RWPE2 (cell line): ENCODE results near the gene MKS1.
A peak's percentile ranks its signal among the peaks of the same experiment; 100 is the strongest.

Experiments
- ATAC-seq: fragments of 200-7000 bp; cut with Tn5 transposase; 3 replicates; pipeline ENCODE4 v1.9.1; 2021; ENCODE audit warnings: low read depth
- DNase-seq: peaks from one replicate; pipeline ENCODE4 v3.0.0-alpha.2; 2020; ENCODE audit warnings: low spot score
- H3K27ac ChIP-seq: fragments of 450-650 bp; 2 replicates; pipeline ENCODE4 v1.5.1; 2017; ENCODE audit warnings: mild to moderate bottlenecking; ENCODE audit not compliant: poor library complexity, severe bottlenecking
- H3K27me3 ChIP-seq: fragments of 250-450 bp; sonication (Bioruptor Pico); 2 replicates; pipeline ENCODE4 v1.5.1; 2021; ENCODE audit warnings: mild to moderate bottlenecking, moderate library complexity; ENCODE audit not compliant: insufficient read depth, poor library complexity, severe bottlenecking
- H3K36me3 ChIP-seq: fragments of 250-450 bp; sonication (Bioruptor Pico); 2 replicates; pipeline ENCODE4 v1.5.1; 2020; ENCODE audit warnings: low read depth, mild to moderate bottlenecking, moderate library complexity
- H3K4me1 ChIP-seq: fragments of 250-450 bp; sonication (Bioruptor Pico); 2 replicates; pipeline ENCODE4 v1.5.1; 2021; ENCODE audit warnings: mild to moderate bottlenecking, moderate library complexity; ENCODE audit not compliant: insufficient read depth, poor library complexity, severe bottlenecking
- H3K4me3 ChIP-seq: fragments of 250-450 bp; sonication (Bioruptor Pico); 2 replicates; pipeline ENCODE4 v1.5.1; 2021; ENCODE audit warnings: mild to moderate bottlenecking, moderate library complexity; ENCODE audit not compliant: severe bottlenecking
- H3K9me3 ChIP-seq: fragments of 250-450 bp; sonication (Bioruptor Pico); 2 replicates; pipeline ENCODE4 v1.5.1; 2021; ENCODE audit warnings: mild to moderate bottlenecking, moderate library complexity; ENCODE audit not compliant: severe bottlenecking
- TF ChIP-seq, protein P1 (sequence below): fragments of 450-650 bp; IDR thresholded peaks from one replicate; pipeline ENCODE4 v1.5.1; 2017; ENCODE audit warnings: mild to moderate bottlenecking, moderate library complexity; ENCODE audit not compliant: poor library complexity, severe bottlenecking

MKS1 gene

DNA sequence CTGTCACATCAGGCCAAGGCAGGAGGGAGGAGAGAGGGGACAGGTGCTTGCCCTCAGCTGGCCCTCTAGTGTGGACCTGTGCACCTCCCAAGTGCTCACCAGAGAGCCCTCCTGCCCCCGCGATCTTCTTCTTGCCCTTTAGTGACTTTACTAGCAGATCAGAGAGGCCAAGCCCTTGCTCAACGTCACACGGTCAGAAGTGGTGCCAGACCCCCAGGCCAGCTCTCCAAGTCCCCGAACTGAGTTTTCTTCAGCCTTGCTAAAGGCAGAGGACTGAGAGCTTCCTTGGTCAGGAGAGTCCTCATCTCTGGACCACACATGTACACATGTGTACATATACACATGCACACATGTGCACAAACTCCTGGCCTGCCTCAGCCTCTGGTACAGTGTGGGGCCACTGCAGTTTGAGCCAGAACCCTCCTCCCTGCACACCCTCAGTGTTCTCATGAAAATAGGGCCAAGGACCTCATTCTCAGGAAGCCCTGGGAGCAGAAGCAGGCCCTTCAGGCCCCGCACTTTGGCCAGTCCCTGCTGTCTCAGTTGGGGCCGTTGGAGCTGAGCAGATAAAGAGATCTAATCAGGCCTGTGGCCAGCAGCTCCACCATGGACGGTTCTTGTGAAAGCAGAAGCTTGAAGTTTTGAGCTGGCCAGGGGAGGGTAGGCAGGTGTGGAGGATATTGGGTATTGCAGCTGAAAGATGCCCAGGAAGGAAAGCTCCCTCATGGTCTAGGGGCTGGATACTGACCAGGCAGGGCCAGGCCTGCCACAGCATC, 33.9 kb downstream of the MKS1 start:
- peaks cover 4% of the 10 kb centered on the region for H3K4me1 ChIP-seq
- H3K27me3 ChIP-seq: no peaks in the 10 kb centered on the region
- H3K27ac ChIP-seq: no peak overlapping the region
- no peak overlapping the region for H3K4me3 ChIP-seq
- ATAC-seq: no peak
- H3K9me3 ChIP-seq: no peaks in the 10 kb centered on the region
- H3K36me3 ChIP-seq: no peaks in the 10 kb centered on the region
- DNase-seq: no peak
- TF ChIP-seq, protein P1, sequence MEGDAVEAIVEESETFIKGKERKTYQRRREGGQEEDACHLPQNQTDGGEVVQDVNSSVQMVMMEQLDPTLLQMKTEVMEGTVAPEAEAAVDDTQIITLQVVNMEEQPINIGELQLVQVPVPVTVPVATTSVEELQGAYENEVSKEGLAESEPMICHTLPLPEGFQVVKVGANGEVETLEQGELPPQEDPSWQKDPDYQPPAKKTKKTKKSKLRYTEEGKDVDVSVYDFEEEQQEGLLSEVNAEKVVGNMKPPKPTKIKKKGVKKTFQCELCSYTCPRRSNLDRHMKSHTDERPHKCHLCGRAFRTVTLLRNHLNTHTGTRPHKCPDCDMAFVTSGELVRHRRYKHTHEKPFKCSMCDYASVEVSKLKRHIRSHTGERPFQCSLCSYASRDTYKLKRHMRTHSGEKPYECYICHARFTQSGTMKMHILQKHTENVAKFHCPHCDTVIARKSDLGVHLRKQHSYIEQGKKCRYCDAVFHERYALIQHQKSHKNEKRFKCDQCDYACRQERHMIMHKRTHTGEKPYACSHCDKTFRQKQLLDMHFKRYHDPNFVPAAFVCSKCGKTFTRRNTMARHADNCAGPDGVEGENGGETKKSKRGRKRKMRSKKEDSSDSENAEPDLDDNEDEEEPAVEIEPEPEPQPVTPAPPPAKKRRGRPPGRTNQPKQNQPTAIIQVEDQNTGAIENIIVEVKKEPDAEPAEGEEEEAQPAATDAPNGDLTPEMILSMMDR: no peak

DNA sequence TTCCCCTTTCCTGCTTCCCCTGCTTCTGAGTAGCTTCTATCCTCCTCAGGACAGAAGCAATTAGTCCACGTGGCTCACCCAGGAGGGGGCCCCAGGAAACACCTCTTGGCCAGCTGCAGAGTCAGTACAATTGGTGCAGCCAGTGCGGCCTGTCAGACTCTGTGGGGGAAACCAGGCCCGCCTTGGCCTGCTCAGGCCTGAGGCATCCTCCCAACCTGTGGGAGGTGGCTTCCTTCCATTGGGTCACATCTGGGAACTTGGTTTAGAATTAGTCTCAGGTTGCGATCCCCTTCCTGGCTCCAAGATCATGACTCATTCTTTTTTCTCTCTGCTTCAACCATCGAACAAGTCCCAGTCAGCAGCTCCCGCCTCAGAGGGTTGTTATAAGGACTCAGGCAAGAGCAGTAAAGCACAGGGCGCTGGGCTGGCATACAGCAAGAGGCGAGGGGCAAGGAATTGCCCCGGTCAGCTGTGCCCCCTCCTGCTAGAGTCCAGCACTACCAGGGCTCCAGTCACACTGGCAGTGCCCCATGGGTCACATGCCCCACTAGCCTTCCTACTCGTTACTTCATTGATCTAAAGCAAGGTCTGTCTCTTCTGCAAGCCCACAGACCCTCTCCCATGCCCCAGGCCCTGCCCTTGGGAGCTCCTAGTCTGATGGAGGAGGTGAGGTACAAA, 34.6 kb downstream of the MKS1 start:
- Histone ChIP-seq H3K27me3 (no peaks in the 10 kb centered on the region), H3K27ac (peak overlapping the region; percentile 21), H3K36me3 (no peaks in the 10 kb centered on the region), H3K4me1 (peaks cover 4% of the 10 kb centered on the region), H3K9me3 (no peaks in the 10 kb centered on the region), H3K4me3 (no peak overlapping the region)
- no peak for DNase-seq
- ATAC-seq: peak; percentile 98
- TF ChIP-seq, protein P1: no peak

DNA sequence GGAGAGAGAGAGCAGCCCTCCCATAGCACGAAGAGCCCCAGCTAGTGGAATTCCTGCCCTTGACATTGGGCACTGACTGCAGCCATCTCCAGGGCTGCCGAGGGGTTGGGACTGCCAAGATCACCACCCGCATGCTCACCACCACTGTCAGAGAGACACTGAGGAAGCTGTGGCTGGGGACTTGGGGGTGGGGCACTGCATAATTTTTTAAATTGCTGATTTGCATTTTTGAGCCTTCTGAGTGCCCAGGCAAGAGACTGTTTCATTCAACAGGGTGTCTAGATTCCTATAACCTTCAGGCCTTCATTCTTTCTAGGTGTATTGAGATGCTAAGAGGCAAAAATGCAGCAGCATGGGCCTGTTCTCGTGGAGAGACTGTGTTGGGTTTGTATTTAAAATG, 35.5 kb downstream of the MKS1 start:
- Histone ChIP-seq H3K9me3 (no peaks in the 10 kb centered on the region), H3K27me3 (no peaks in the 10 kb centered on the region), H3K4me1 (peaks cover 4% of the 10 kb centered on the region), H3K4me3 (no peak overlapping the region), H3K27ac (no peak overlapping the region), H3K36me3 (no peaks in the 10 kb centered on the region)
- no peak for DNase-seq
- TF ChIP-seq, protein P1: no peak
- no peak for ATAC-seq

DNA sequence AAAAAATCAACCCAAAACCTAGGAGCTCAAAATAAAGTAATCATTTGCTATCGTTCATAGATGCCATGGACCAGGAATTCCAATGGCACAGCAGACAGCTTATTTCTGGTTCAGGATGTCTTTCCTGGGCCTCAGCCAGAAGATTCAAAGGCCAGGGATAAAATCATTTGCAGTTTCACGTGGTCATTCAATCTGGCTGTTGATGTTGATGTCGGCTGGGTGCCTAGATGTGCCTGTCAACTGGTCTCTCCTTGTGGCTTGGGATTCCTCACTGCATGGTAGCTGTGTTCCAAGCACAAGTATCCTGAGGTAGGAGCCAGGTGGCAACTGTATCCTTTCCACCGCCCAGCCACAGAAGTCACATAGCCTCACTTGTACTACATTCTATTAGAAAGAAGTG, 37.3 kb downstream of the MKS1 start:
- Histone ChIP-seq H3K9me3 (no peaks in the 10 kb centered on the region), H3K27ac (no peak overlapping the region), H3K27me3 (no peaks in the 10 kb centered on the region), H3K4me3 (no peak overlapping the region), H3K36me3 (no peaks in the 10 kb centered on the region), H3K4me1 (peaks cover 4% of the 10 kb centered on the region)
- no peak for ATAC-seq
- DNase-seq: no peak
- TF ChIP-seq, protein P1: no peak

DNA sequence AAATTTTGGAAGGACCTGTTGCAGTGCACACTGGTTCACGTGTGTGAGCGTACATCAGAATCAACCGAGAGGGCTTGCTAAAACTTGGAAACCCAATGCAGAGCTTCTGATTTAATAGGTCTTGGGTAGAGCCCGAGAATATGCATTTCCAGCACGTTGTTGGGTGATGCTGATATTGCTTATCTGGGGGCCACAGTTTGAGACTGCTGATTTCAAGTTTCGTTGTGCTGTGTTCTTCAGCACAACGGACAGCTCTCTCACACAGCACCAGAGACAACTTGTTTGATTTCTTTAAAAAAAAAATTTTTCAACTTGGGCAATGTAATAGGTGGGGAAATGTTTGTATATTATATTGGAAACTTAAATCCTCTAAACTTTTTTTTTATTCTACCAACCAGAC, 42.9 kb downstream of the MKS1 start:
- TF ChIP-seq, protein P1: no peak
- Histone ChIP-seq H3K9me3 (no peaks in the 10 kb centered on the region), H3K27me3 (peaks cover 6% of the 10 kb centered on the region), H3K4me3 (no peak overlapping the region), H3K27ac (no peak overlapping the region), H3K36me3 (no peaks in the 10 kb centered on the region), H3K4me1 (no peaks in the 10 kb centered on the region)
- DNase-seq (no peak), ATAC-seq (no peak)
